ENCODE results near the gene SPRED1. TPM values are rescaled to one million over a fixed set of nuclear protein-coding genes. Genes with fewer than 3 reads are reported as not detected.

SPRED1 gene
- total RNA-seq, 1 donor from 2014 or later, result 0.46 TPM

GRCh38 chr15:38344351-38344750 is 91.7 kb downstream of the SPRED1 start:
- no peak overlapping the region for H3K27ac Mint-ChIP-seq
- H3K4me1 Mint-ChIP-seq (ENCODE audit: low read depth), result no peaks in the 10 kb centered on the region
- no peaks in the 10 kb centered on the region for H3K9me3 Mint-ChIP-seq
- DNase-seq (ENCODE audit: low spot score), result no peak
- H3K4me3 Mint-ChIP-seq (ENCODE audit: low read depth), result no peak overlapping the region
- no peaks in the 10 kb centered on the region for H3K36me3 Mint-ChIP-seq (ENCODE audit: low read depth)
- intact Hi-C loops (cut with micrococcal nuclease), result no loop called here
- H3K27me3 Mint-ChIP-seq (ENCODE audit: low read depth), result peaks cover 5% of the 10 kb centered on the region

- no peaks in the 10 kb centered on the region for H3K9me3 Mint-ChIP-seq
- H3K36me3 Mint-ChIP-seq (ENCODE audit: low read depth), result no peaks in the 10 kb centered on the region
- no peak overlapping the region for H3K4me3 Mint-ChIP-seq (ENCODE audit: low read depth)
Measured at GRCh38 chr15:38349251-38349650, 96.6 kb downstream of the SPRED1 start.

GRCh38 chr15:38351466-38351865 is 98.8 kb downstream of the SPRED1 start:
- intact Hi-C loops (cut with micrococcal nuclease), result loop anchor here (10.0 kb wide), 1 partner anchor 347 kb away; no protein-coding TSS in a partner anchor
- Mint-ChIP-seq H3K9me3 (no peaks in the 10 kb centered on the region), H3K36me3 (ENCODE audit: low read depth) (no peaks in the 10 kb centered on the region), H3K4me1 (ENCODE audit: low read depth) (no peaks in the 10 kb centered on the region), H3K4me3 (ENCODE audit: low read depth) (no peak overlapping the region), H3K27me3 (ENCODE audit: low read depth) (peaks cover 5% of the 10 kb centered on the region), H3K27ac (no peak overlapping the region)
- DNase-seq (ENCODE audit: low spot score), result no peak

More at GRCh38 chr15:38349251-38349650, 96.6 kb downstream of the SPRED1 start:
- intact Hi-C loops (cut with micrococcal nuclease), result no loop called here
- Mint-ChIP-seq H3K27ac (no peak overlapping the region), H3K27me3 (ENCODE audit: low read depth) (peaks cover 5% of the 10 kb centered on the region), H3K4me1 (ENCODE audit: low read depth) (no peaks in the 10 kb centered on the region)
- DNase-seq (ENCODE audit: low spot score), result no peak

GRCh38 chr15:38354315-38354929 is 101.8 kb downstream of the SPRED1 start:
- Mint-ChIP-seq H3K27ac (no peak overlapping the region), H3K4me3 (ENCODE audit: low read depth) (no peak overlapping the region), H3K9me3 (no peaks in the 10 kb centered on the region), H3K27me3 (ENCODE audit: low read depth) (peaks cover 4% of the 10 kb centered on the region), H3K36me3 (ENCODE audit: low read depth) (no peaks in the 10 kb centered on the region), H3K4me1 (ENCODE audit: low read depth) (no peaks in the 10 kb centered on the region)
- intact Hi-C loops (cut with micrococcal nuclease), result loop anchor here (10.0 kb wide), 1 partner anchor 350 kb away; no protein-coding TSS in a partner anchor
- DNase-seq (ENCODE audit: low spot score), result peak; percentile 19

- no peak for DNase-seq (ENCODE audit: low spot score)
- Mint-ChIP-seq H3K4me1 (ENCODE audit: low read depth) (no peaks in the 10 kb centered on the region), H3K9me3 (no peaks in the 10 kb centered on the region), H3K27ac (no peak overlapping the region), H3K27me3 (ENCODE audit: low read depth) (peaks cover 11% of the 10 kb centered on the region), H3K36me3 (ENCODE audit: low read depth) (no peaks in the 10 kb centered on the region), H3K4me3 (ENCODE audit: low read depth) (no peak overlapping the region)
- intact Hi-C loops (cut with micrococcal nuclease), result no loop called here
Measured at GRCh38 chr15:38362355-38362754, 109.7 kb downstream of the SPRED1 start.

- intact Hi-C loops (cut with micrococcal nuclease), result no loop called here
- Mint-ChIP-seq H3K4me3 (ENCODE audit: low read depth) (no peak overlapping the region), H3K36me3 (ENCODE audit: low read depth) (no peaks in the 10 kb centered on the region), H3K4me1 (ENCODE audit: low read depth) (no peaks in the 10 kb centered on the region), H3K9me3 (no peaks in the 10 kb centered on the region), H3K27ac (no peak overlapping the region), H3K27me3 (ENCODE audit: low read depth) (peaks cover 13% of the 10 kb centered on the region)
- no peak for DNase-seq (ENCODE audit: low spot score)
Measured at GRCh38 chr15:38367476-38367875, 114.8 kb downstream of the SPRED1 start.

- Mint-ChIP-seq H3K4me1 (ENCODE audit: low read depth) (no peaks in the 10 kb centered on the region), H3K4me3 (ENCODE audit: low read depth) (no peak overlapping the region), H3K9me3 (no peaks in the 10 kb centered on the region), H3K27ac (no peak overlapping the region), H3K36me3 (ENCODE audit: low read depth) (no peaks in the 10 kb centered on the region), H3K27me3 (ENCODE audit: low read depth) (peaks cover 13% of the 10 kb centered on the region)
- intact Hi-C loops (cut with micrococcal nuclease), result no loop called here
- no peak for DNase-seq (ENCODE audit: low spot score)
Measured at GRCh38 chr15:38369936-38370478, 117.4 kb downstream of the SPRED1 start.

- no peaks in the 10 kb centered on the region for H3K4me1 Mint-ChIP-seq (ENCODE audit: low read depth)
- no peak overlapping the region for H3K4me3 Mint-ChIP-seq (ENCODE audit: low read depth)
- H3K9me3 Mint-ChIP-seq, result no peaks in the 10 kb centered on the region
- H3K27me3 Mint-ChIP-seq (ENCODE audit: low read depth), result peaks cover 9% of the 10 kb centered on the region
- intact Hi-C loops (cut with micrococcal nuclease), result no loop called here
- no peak for DNase-seq (ENCODE audit: low spot score)
- no peak overlapping the region for H3K27ac Mint-ChIP-seq
- no peaks in the 10 kb centered on the region for H3K36me3 Mint-ChIP-seq (ENCODE audit: low read depth)
Measured at GRCh38 chr15:38373016-38373415, 120.4 kb downstream of the SPRED1 start.

- no peak for DNase-seq (ENCODE audit: low spot score)
- no peaks in the 10 kb centered on the region for H3K4me1 Mint-ChIP-seq (ENCODE audit: low read depth)
- H3K4me3 Mint-ChIP-seq (ENCODE audit: low read depth), result no peak overlapping the region
- H3K27ac Mint-ChIP-seq, result no peak overlapping the region
- no peaks in the 10 kb centered on the region for H3K36me3 Mint-ChIP-seq (ENCODE audit: low read depth)
- no peaks in the 10 kb centered on the region for H3K9me3 Mint-ChIP-seq
- intact Hi-C loops (cut with micrococcal nuclease), result no loop called here
- peaks cover 12% of the 10 kb centered on the region for H3K27me3 Mint-ChIP-seq (ENCODE audit: low read depth)
Measured at GRCh38 chr15:38374029-38374428, 121.4 kb downstream of the SPRED1 start.

- no peak for DNase-seq (ENCODE audit: low spot score)
- no peaks in the 10 kb centered on the region for H3K9me3 Mint-ChIP-seq
- no peak overlapping the region for H3K27ac Mint-ChIP-seq
- H3K4me3 Mint-ChIP-seq (ENCODE audit: low read depth), result no peak overlapping the region
- intact Hi-C loops (cut with micrococcal nuclease), result no loop called here
- H3K27me3 Mint-ChIP-seq (ENCODE audit: low read depth), result peaks cover 12% of the 10 kb centered on the region
- H3K36me3 Mint-ChIP-seq (ENCODE audit: low read depth), result no peaks in the 10 kb centered on the region
- H3K4me1 Mint-ChIP-seq (ENCODE audit: low read depth), result no peaks in the 10 kb centered on the region
Measured at GRCh38 chr15:38374556-38374955, 121.9 kb downstream of the SPRED1 start.

GRCh38 chr15:38376081-38376480 is 123.4 kb downstream of the SPRED1 start:
- H3K27ac Mint-ChIP-seq, result no peak overlapping the region
- H3K9me3 Mint-ChIP-seq, result no peaks in the 10 kb centered on the region
- DNase-seq (ENCODE audit: low spot score), result no peak
- no peaks in the 10 kb centered on the region for H3K4me1 Mint-ChIP-seq (ENCODE audit: low read depth)
- H3K36me3 Mint-ChIP-seq (ENCODE audit: low read depth), result no peaks in the 10 kb centered on the region
- H3K4me3 Mint-ChIP-seq (ENCODE audit: low read depth), result no peak overlapping the region
- intact Hi-C loops (cut with micrococcal nuclease), result no loop called here
- peaks cover 12% of the 10 kb centered on the region for H3K27me3 Mint-ChIP-seq (ENCODE audit: low read depth)

- Mint-ChIP-seq H3K4me3 (ENCODE audit: low read depth) (no peak overlapping the region), H3K4me1 (ENCODE audit: low read depth) (no peaks in the 10 kb centered on the region), H3K27ac (no peak overlapping the region), H3K27me3 (ENCODE audit: low read depth) (peaks cover 15% of the 10 kb centered on the region), H3K9me3 (no peaks in the 10 kb centered on the region), H3K36me3 (ENCODE audit: low read depth) (no peaks in the 10 kb centered on the region)
- intact Hi-C loops (cut with micrococcal nuclease), result no loop called here
- DNase-seq (ENCODE audit: low spot score), result no peak
Measured at GRCh38 chr15:38377636-38378035, 125.0 kb downstream of the SPRED1 start.

- intact Hi-C loops (cut with micrococcal nuclease), result no loop called here
Measured at GRCh38 chr15:38378161-38378560, 125.5 kb downstream of the SPRED1 start.

More at GRCh38 chr15:38378161-38378560, 125.5 kb downstream of the SPRED1 start:
- no peak for DNase-seq (ENCODE audit: low spot score)
- H3K9me3 Mint-ChIP-seq, result no peaks in the 10 kb centered on the region
- no peak overlapping the region for H3K27ac Mint-ChIP-seq
- H3K4me3 Mint-ChIP-seq (ENCODE audit: low read depth), result no peak overlapping the region
- no peaks in the 10 kb centered on the region for H3K4me1 Mint-ChIP-seq (ENCODE audit: low read depth)
- H3K36me3 Mint-ChIP-seq (ENCODE audit: low read depth), result no peaks in the 10 kb centered on the region
- H3K27me3 Mint-ChIP-seq (ENCODE audit: low read depth), result peaks cover 15% of the 10 kb centered on the region

All from activated T-helper 2 cell treated with anti-CD3 and anti-CD28 coated beads, Interferon-gamma antibody, Interleukin-2, Interleukin-4, amounts not matched to agents 10 μg/mL and 5 μg/mL and 100 μg/mL, durations not matched to agents 14 hours and 24 hours and 36 hours (primary cell).